NCI-H460 (cell line): ENCODE measurements around the gene SEPTIN12. TPM values are rescaled to one million over a fixed set of nuclear protein-coding genes. Genes with fewer than 3 reads are reported as not detected.

ENCODE experiments used
- DNase-seq: peaks from one replicate; pipeline ENCODE4 v3.0.0-alpha.2; 2016; ENCODE audit warnings: low read depth; ENCODE audit errors: extremely low read depth
- total RNA-seq: library from RNA; depleted of rRNA; stranded (reverse); fragments of >200 nt; shearing (Covaris generic); gene quantifications from 2 replicates; pipeline ENCODE4 v1.2.3, GENCODE V29; 2014

SEPTIN12 gene
- total RNA-seq, 1 experiment from 2014 or later, result not detected

DNA sequence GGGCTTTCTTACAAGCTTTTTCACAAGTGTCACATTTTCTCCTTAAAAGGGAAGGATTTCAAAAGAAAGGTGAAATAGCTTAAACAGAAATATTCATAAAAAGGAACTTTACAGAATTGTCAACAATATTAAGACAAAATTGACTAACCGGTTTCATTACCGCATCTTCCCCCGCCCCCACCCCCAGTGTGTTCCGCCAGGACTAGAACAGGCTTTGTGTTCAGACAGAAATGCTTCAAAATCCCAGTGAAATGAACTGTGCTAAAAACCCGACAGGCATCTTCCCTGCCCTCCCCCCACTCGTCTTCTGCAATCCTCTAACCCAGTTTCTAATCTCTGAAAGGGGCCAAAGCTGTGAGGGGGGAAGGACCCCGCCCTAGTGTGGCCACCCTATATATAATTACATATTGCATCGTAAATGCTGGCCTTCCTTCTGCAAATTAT, 15.3 kb upstream of the SEPTIN12 start:
- no peak for DNase-seq

DNA sequence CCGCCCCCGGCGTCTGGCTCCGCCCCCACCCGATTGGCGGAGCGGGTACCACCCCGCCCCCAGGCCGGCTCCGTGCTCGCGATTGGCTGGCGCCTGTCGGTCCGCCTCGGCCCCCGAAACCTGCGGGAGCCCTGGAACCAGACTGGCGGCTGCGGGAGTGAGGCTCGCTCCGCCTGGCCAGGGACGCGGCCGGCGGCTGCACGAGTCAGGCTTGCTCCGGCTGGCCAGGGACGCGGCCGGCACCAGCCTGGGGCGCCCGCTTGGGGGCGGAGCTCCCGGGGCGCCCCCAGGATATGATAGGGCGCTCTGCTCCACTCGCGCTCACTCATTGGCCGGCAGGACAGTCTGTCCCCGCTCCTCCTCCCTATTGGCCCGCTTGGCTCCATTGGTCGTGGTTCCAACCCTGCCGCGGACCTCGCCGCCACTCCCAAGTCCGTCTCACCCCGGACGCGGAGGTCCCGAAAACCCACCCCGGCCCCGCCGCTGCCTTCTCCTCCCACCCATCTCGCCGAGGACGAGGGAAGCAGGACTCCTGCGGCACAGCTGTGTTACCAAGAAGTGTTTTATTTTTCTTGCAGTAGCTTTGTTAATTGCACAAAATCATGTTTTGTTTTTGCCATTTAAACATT, 14.6 kb upstream of the SEPTIN12 start:
- DNase-seq, result peak; percentile 92

DNA sequence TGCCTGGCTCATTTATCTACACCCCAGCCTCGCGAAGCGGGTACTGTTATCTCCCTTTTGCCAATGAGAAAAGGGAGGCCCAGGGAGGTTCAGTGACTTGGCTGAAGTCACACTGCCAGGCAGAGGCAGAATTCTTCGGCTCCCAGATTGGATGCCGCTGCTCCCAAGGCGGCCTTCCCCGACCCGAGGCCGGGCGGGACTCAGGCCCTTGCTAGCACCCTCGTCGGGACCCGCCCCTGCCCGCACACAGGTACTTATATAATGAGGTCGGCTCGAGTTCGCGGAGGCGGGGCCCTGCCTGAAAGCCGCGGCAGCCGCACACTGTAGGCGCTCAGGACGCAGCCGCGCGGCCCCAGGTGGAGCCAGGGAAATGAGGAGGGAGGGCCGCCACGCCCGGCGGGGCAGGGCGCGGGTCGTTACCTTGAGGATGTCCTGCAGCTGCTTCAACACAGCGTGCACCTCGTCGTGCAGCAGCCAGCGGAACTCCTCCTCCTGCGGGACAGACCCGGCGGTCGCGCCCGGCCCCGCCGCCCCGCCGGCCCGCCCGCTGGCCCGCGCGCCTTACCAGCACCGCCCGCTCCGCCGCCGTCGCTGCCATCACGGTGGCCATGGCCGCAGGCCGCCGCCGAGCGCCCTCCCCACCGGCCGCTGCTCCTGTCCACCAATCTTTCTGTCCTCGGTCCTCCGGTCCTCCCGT, 14.0 kb upstream of the SEPTIN12 start, which contains the start of gene ROGDI:
TSS of gene ROGDI (minus strand) at position 672 of the 697 bp plus-strand sequence. CDS start at position 610, 62 bp downstream.
- DNase-seq, result peak; percentile 30

GRCh38 chr16:4801051-4801961, 13.2 kb upstream of the SEPTIN12 start:
- no peak for DNase-seq

DNA sequence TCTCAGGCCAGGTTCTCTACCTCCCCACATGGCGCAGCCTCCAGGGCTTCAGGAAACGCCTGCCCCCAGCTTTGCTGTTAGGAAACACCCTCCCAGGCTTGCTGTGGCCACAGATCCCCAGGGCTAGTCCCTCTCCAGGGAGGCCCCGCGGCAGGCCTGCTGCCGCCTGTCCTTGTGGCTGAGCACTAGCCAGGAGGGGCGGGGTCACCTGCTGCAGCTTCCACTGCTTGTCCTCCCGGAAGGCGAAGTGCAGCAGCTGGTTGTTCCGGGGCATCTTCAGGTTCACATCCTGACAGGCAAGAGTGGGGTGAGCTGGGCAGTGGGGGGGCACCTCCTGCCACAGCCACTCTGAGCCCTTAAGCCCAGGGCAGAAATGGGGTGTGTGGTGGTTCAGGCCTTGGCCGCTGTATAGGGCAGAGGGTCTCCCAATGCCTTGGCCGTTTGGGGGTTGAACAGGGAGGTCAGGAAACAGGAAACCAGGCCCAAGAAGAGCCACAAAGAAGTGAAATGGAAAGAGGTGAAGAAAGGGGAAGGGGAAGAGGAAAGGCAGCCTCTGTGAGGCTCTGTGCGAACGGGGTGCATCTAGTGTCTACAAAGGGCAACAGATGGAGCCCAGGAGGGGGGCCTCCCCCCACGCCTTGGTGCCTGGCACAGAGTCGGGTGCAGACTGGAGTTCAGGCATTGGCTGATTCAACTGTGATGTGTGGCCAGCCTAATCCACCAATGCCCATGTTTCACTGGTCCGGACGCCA, 12.3 kb upstream of the SEPTIN12 start:
- DNase-seq, result no peak

GRCh38 chr16:4799171-4799855, 11.2 kb upstream of the SEPTIN12 start:
- DNase-seq, result no peak

DNA sequence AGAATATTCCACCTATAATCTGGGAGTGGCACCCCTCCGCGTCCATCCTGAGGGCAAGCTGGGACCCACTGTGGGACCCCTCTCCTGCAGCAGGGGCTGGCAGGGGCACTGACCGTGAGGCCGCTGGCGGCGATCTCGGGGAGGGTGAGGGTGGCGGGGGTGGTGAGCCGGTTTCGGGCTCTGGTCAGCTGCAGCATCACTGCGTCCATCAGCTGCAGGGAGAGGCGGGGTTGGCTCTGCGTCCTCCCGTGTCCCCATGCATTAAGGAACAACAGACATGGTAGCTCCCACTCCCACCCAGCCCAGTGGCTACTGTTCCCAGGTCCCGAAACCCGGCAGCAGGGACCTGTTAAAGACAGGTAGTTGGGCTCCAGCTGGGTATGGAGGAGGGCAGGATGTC, 10.3 kb upstream of the SEPTIN12 start:
- DNase-seq, result no peak

DNA sequence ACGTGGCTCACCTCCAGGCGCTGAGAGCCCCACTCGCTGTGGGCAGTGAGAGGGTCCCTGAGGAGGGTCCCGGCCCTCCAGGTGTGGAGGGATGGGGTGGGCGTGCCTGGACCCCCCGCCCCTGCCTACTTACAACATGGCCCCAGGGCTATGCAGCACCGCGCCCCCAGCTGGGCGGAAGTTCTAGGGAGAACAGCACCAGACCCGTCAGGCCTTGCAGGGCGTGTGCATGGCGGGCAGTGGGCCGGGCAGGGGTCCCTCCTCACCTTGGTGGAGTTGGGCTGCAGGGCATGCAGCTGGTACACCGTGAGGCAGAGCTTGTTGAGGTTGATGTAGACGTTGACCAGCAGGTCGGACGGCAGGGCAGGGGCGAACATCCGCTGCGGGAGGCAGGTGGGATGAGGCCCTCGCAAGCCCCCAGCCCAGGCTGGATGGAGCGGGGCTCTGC, 9.7 kb upstream of the SEPTIN12 start:
- DNase-seq, result no peak

DNA sequence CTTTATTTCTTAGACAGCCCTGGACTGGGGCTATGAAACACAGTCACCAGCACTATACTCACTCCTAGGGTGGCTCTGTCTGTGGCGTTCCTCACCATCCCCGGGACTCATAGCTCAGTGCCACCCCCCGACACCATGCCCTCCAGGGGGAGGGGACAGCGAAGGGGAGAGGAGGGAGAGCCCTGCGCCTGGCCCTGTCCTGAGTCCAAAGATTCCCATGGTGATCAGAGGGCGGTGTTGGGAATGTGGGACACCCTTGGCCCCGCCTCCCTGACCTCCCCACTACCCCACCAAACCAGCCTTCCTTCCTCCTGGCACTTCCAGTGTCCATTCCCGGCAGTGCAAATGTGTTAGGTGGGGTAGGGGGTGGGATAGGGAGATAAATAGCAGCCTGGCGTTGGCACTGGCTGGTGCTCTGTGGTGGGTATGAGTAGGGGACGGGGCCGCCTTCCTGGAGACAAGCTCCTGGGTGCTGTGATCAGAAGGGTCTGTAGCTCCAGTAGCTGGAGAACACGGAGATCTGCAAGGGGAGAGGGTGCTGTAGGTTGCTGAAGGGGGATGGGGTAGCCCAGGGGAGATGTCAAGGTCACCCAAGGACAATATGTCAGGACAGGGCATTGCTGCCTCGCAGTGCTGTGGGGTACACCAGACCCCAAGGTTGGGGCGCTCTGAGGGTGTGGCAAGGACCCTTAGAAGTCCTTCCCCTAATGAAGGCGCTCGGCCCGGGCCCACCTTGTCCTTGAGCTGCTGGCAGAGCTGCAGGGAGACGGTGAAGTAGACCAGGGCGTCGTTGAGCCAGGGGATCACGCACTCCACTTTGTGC, 9.0 kb upstream of the SEPTIN12 start:
- DNase-seq, result no peak

GRCh38 chr16:4795828-4796572, 7.9 kb upstream of the SEPTIN12 start:
- no peak for DNase-seq

- DNase-seq, result no peak
These were observed 7.2 kb upstream of the SEPTIN12 start, which contains the start of gene SMIM22 for GRCh38 chr16:4795181-4795827. TSS of gene SMIM22 (plus strand) at chr16:4795369. CDS start at chr16:4795735, 366 bp downstream.

GRCh38 chr16:4792951-4793513, 4.9 kb upstream of the SEPTIN12 start:
- DNase-seq, result no peak

GRCh38 chr16:4790871-4791270, 2.7 kb upstream of the SEPTIN12 start:
- DNase-seq, result no peak

- DNase-seq, result peak; percentile 33
These were observed 2.1 kb upstream of the SEPTIN12 start for GRCh38 chr16:4790261-4790660.

GRCh38 chr16:4788910-4789309, 765 bp upstream of the SEPTIN12 start:
- DNase-seq, result no peak

- no peak for DNase-seq
These were observed 344 bp upstream of the SEPTIN12 start for GRCh38 chr16:4788489-4788889.

- no peak for DNase-seq
These were observed 1.1 kb downstream of the SEPTIN12 start for GRCh38 chr16:4787068-4787467.
